Calu3 (cell line): ENCODE data around the gene ANKRD13D. TPM values are rescaled to one million over a fixed set of nuclear protein-coding genes. Genes with fewer than 3 reads are reported as not detected.

Experiments
- BruUV-seq: library from RNA; stranded (reverse); fragments of 400-500 nt; replicated peaks from 2 replicates; lab custom pipeline; 2021; lab: Mats Ljungman, UMichigan
- CTCF ChIA-PET: fragments of 300-600 bp; sonication (Branson Sonifier 250); formaldehyde crosslinking; loops from one replicate; lab custom pipeline; 2022; ENCODE audit warnings: antibody characterized with exemption; lab: Charles Lee
- DNase-seq: peaks from one replicate; pipeline ENCODE4 v3.0.0; 2022
- H3K27ac Mint-ChIP-seq: one replicate; pipeline ENCODE4 v1.8.0; 2022; ENCODE audit warnings: mixed read lengths; ENCODE audit not compliant: unreplicated experiment
- H3K27me3 Mint-ChIP-seq: one replicate; pipeline ENCODE4 v1.8.0; 2022; ENCODE audit warnings: mixed read lengths; ENCODE audit not compliant: unreplicated experiment
- H3K36me3 Mint-ChIP-seq: one replicate; pipeline ENCODE4 v1.8.0; 2022; ENCODE audit warnings: mild to moderate bottlenecking, moderate library complexity, mixed read lengths; ENCODE audit not compliant: insufficient read depth, unreplicated experiment
- H3K4me1 Mint-ChIP-seq: one replicate; pipeline ENCODE4 v1.8.0; 2022; ENCODE audit warnings: mild to moderate bottlenecking, low read depth, mixed read lengths; ENCODE audit not compliant: unreplicated experiment
- H3K4me3 Mint-ChIP-seq: one replicate; pipeline ENCODE4 v1.8.0; 2022; ENCODE audit warnings: mild to moderate bottlenecking, low read depth, moderate library complexity, mixed read lengths; ENCODE audit not compliant: unreplicated experiment
- H3K9me3 Mint-ChIP-seq: one replicate; pipeline ENCODE4 v1.8.0; 2022; ENCODE audit warnings: low read depth, mixed read lengths; ENCODE audit not compliant: unreplicated experiment
- intact Hi-C: fragments of 100-400 bp; cut with micrococcal nuclease; formaldehyde crosslinking; loops from one replicate; pipeline ENCODE4 v1.10.0; 2022; ENCODE audit not compliant: unreplicated experiment
- total RNA-seq: library from RNA; stranded (reverse); gene quantifications from 2 replicates; pipeline ENCODE4 v1.2.3, GENCODE V29; 2022
- TF ChIP-seq, protein P1 (sequence below): fragments of 200-600 bp; IDR thresholded peaks from one replicate; pipeline ENCODE4 v1.8.0; 2022; ENCODE audit warnings: antibody characterized with exemption; ENCODE audit not compliant: unreplicated experiment

The ANKRD13D gene
- total RNA-seq, 1 experiment from 2014 or later, result 50.8 TPM

DNA sequence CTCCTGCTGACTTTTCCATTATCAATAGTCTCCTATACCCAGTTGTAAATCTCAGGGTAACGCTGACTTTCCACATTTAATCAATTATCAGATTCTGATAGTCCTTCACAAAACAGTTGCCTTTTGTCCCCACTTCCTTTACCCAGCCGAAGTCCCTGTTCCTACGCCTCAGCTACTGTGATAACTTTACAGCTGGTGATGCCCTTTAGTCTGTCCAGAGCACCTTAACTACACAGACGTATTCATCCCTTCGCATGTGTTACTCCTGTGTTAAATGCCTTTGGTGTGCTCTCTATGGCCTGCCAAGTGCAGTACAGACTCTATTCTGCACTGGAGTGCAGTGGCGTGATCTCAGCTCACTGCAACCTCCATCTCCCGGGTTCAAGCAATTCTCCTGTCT is 34.4 kb downstream of the ANKRD13D start:
- H3K9me3 Mint-ChIP-seq, result no peaks in the 10 kb centered on the region
- BruUV-seq, result no TSS peak
- CTCF ChIA-PET, result no interaction called here
- no peaks in the 10 kb centered on the region for H3K27me3 Mint-ChIP-seq
- no peak overlapping the region for H3K4me3 Mint-ChIP-seq
- H3K4me1 Mint-ChIP-seq, result peaks cover 10% of the 10 kb centered on the region
- no peak for DNase-seq
- peaks cover 8% of the 10 kb centered on the region for H3K36me3 Mint-ChIP-seq
- TF ChIP-seq, protein P1, sequence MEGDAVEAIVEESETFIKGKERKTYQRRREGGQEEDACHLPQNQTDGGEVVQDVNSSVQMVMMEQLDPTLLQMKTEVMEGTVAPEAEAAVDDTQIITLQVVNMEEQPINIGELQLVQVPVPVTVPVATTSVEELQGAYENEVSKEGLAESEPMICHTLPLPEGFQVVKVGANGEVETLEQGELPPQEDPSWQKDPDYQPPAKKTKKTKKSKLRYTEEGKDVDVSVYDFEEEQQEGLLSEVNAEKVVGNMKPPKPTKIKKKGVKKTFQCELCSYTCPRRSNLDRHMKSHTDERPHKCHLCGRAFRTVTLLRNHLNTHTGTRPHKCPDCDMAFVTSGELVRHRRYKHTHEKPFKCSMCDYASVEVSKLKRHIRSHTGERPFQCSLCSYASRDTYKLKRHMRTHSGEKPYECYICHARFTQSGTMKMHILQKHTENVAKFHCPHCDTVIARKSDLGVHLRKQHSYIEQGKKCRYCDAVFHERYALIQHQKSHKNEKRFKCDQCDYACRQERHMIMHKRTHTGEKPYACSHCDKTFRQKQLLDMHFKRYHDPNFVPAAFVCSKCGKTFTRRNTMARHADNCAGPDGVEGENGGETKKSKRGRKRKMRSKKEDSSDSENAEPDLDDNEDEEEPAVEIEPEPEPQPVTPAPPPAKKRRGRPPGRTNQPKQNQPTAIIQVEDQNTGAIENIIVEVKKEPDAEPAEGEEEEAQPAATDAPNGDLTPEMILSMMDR, result no peak
- intact Hi-C loops, result no loop called here
- no peak overlapping the region for H3K27ac Mint-ChIP-seq

DNA sequence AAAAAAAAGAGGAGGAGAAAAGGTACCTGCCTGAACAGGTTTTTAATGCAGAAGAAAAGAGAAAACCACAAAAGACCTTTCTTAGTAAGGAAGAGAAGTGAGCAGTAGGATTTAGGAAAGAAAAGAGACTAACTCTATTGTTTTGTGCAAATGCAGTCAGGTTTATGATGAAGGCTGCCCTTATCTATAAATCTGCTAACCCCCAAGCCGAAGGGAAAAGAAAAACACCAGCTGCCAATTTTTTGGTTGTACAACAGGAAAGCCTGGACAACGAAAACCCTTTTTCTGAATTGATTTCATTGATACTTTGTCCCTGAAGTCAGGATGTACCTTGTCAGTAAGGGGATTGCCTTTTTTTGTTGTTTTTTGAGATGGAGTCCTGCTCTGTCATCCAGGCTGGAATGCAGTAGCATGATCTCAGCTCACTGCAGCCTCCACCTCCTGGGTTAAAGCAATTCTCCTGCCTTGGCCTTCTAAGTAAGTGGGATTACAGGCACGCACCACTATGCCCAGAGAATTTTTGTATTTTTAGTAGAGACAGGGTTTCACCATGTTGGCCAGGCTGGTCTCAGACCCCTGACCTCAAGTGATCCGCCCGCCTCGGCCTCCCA is 43.1 kb downstream of the ANKRD13D start:
- H3K27me3 Mint-ChIP-seq, result no peaks in the 10 kb centered on the region
- BruUV-seq, result no TSS peak
- H3K4me1 Mint-ChIP-seq, result no peaks in the 10 kb centered on the region
- no peak overlapping the region for H3K4me3 Mint-ChIP-seq
- intact Hi-C loops, result no loop called here
- TF ChIP-seq, protein P1, result no peak
- CTCF ChIA-PET, result interaction anchor here (0.7 kb wide), 2 partner anchors 41 to 79 kb away, joined by 4 read pairs; no protein-coding TSS in a partner anchor
- DNase-seq, result no peak
- no peaks in the 10 kb centered on the region for H3K36me3 Mint-ChIP-seq
- H3K27ac Mint-ChIP-seq, result no peak overlapping the region
- H3K9me3 Mint-ChIP-seq, result no peaks in the 10 kb centered on the region

DNA sequence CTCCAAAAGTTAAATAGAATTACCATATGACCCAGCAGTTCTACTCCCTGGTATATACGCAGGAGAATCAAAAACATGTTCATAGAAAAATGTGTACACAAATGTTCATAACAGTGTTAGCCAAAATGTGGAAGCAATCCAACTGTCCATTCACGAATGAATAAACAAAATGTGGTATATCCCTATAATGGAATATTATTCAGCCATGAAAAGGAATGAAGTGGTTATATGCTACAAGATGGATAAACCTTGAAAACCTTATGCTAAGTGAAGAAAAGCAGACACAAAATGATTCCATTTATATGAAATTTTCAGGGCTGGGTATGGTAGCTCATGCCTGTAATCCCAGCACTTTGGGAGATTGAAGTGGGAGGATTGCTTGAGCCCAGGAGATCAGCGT is 48.2 kb downstream of the ANKRD13D start:
- Mint-ChIP-seq H3K36me3 (no peaks in the 10 kb centered on the region), H3K27me3 (no peaks in the 10 kb centered on the region), H3K27ac (no peak overlapping the region), H3K4me1 (no peaks in the 10 kb centered on the region), H3K4me3 (no peak overlapping the region), H3K9me3 (no peaks in the 10 kb centered on the region)
- intact Hi-C loops, result no loop called here
- TF ChIP-seq, protein P1, result no peak
- CTCF ChIA-PET, result no interaction called here
- DNase-seq, result no peak
- BruUV-seq, result no TSS peak

DNA sequence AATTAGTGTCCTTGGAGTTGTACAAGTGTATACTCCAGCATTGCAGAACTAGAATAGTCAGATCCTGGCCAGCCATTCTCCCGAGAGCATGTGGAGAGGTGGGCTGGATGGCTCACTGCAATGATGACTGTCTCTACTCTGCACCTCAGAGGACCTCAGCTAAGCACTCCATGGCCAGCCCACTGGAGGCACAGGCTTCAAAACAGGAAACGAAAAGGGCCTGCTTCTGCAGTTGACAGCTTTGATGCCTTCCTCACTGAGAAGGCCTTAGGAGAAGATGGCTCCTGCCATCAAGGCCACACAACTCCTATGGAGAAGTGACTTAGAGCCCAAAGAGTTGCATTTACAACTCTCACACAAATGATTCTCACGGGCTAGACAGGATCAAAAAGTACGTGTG is 55.2 kb downstream of the ANKRD13D start:
- H3K27ac Mint-ChIP-seq, result peak overlapping the region; percentile 96
- peaks cover 46% of the 10 kb centered on the region for H3K4me1 Mint-ChIP-seq
- CTCF ChIA-PET, result interaction anchor here (0.6 to 3.2 kb wide), 5 partner anchors 13 to 57 kb away, joined by 4 to 46 read pairs (median 13); partner anchors contain the start of gene PPP1CA
- DNase-seq, result no peak
- TF ChIP-seq, protein P1, result no peak
- no peaks in the 10 kb centered on the region for H3K9me3 Mint-ChIP-seq
- H3K4me3 Mint-ChIP-seq, result no peak overlapping the region
- no peaks in the 10 kb centered on the region for H3K27me3 Mint-ChIP-seq
- intact Hi-C loops, result no loop called here
- no TSS peak for BruUV-seq
- H3K36me3 Mint-ChIP-seq, result peaks cover 16% of the 10 kb centered on the region
